Measurements from ENCODE around the gene TOGARAM2.

DNA sequence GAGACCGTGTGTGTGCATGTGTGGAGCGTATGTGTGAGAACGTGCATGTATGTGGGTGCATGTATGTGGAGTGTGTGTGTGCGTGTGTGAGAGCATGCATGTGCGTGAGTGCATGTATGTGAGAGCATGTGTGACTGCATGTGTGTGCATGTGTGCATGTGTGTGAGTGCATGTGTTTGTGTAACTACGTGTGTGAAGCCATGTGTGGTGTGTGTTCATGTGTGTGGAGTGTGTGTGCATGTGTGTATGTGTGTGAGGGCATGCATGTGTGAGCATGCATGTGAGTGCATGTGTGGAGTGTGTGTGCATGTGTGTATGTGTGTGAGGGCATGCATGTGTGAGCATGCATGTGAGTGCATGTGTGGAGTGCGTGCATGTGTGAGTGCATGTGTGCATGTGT lies 24.2 kb downstream of the TOGARAM2 start:
- TF ChIP-seq, protein P1, sequence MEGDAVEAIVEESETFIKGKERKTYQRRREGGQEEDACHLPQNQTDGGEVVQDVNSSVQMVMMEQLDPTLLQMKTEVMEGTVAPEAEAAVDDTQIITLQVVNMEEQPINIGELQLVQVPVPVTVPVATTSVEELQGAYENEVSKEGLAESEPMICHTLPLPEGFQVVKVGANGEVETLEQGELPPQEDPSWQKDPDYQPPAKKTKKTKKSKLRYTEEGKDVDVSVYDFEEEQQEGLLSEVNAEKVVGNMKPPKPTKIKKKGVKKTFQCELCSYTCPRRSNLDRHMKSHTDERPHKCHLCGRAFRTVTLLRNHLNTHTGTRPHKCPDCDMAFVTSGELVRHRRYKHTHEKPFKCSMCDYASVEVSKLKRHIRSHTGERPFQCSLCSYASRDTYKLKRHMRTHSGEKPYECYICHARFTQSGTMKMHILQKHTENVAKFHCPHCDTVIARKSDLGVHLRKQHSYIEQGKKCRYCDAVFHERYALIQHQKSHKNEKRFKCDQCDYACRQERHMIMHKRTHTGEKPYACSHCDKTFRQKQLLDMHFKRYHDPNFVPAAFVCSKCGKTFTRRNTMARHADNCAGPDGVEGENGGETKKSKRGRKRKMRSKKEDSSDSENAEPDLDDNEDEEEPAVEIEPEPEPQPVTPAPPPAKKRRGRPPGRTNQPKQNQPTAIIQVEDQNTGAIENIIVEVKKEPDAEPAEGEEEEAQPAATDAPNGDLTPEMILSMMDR (optimal IDR thresholded peaks at IDR 0.05 in 1 of 3, IDR thresholded peaks at IDR 0.05 in 1 of 3, conservative IDR thresholded peaks at IDR 0.05 in 1 of 3; ENCODE audit: extremely low read depth in 1 of 3, insufficient read depth in 2 of 3, low read length in 3 of 3): no peak
- no peak for TF ChIP-seq EZH2 (IDR thresholded peaks at IDR 0.05; ENCODE audit: low read length)

Data from keratinocyte (primary cell).